NCI-H82 treated with DMSO at 0.1 percent for 48 hours (cell line): Measurements from ENCODE around the gene DCTPP1.
"Not testable (repeated sequence)": the region's sequence is repeated elsewhere in the genome, so short reads cannot be mapped to it uniquely, and the experiment has no call there.

Source experiments
- DNase-seq: peaks from one replicate; lab custom pipeline; 2025; ENCODE audit not compliant: unreplicated experiment; lab: John Stamatoyannopoulos, UW

The DCTPP1 gene

GRCh38 chr16:30429678-30430427 lies at the start of gene DCTPP1:
Gene DCTPP1, minus strand, starts transcription at chr16:30430030. Its CDS starts 50 bp downstream, at chr16:30429980.
- peak; percentile 99 for DNase-seq

- DNase-seq: no peak
These were observed 49.1 kb upstream of the DCTPP1 start for GRCh38 chr16:30478766-30479478.

GRCh38 chr16:30477773-30478172 lies 47.9 kb upstream of the DCTPP1 start:
- DNase-seq: not testable (repeated sequence)

- no peak for DNase-seq
These were observed 47.2 kb upstream of the DCTPP1 start for GRCh38 chr16:30476991-30477390.

GRCh38 chr16:30474684-30475083 lies 44.9 kb upstream of the DCTPP1 start:
- no peak for DNase-seq

- DNase-seq: no peak
These were observed 44.2 kb upstream of the DCTPP1 start for GRCh38 chr16:30474074-30474452.

- no peak for DNase-seq
These were observed 43.6 kb upstream of the DCTPP1 start for GRCh38 chr16:30473231-30474073.

- no peak for DNase-seq
These were observed 42.6 kb upstream of the DCTPP1 start, which contains the start of gene ITGAL for GRCh38 chr16:30472328-30472942. Gene ITGAL, plus strand, starts transcription at chr16:30472742. Its CDS starts 96 bp downstream, at chr16:30472838.

GRCh38 chr16:30470632-30470995 lies 40.8 kb upstream of the DCTPP1 start:
- DNase-seq: no peak

- no peak for DNase-seq
These were observed 40.3 kb upstream of the DCTPP1 start for GRCh38 chr16:30470170-30470512.

- no peak for DNase-seq
These were observed 34.2 kb upstream of the DCTPP1 start for GRCh38 chr16:30464078-30464477.

GRCh38 chr16:30461426-30461825 lies 31.6 kb upstream of the DCTPP1 start:
- DNase-seq: not testable (repeated sequence)

- no peak for DNase-seq
These were observed 29.6 kb upstream of the DCTPP1 start for GRCh38 chr16:30459456-30459855.

GRCh38 chr16:30458561-30459394 lies 28.9 kb upstream of the DCTPP1 start:
- no peak for DNase-seq

- no peak for DNase-seq
These were observed 28.1 kb upstream of the DCTPP1 start for GRCh38 chr16:30457743-30458560.

- no peak for DNase-seq
These were observed 27.4 kb upstream of the DCTPP1 start for GRCh38 chr16:30457256-30457655.

GRCh38 chr16:30456302-30456701 lies 26.5 kb upstream of the DCTPP1 start:
- no peak for DNase-seq

- not testable (repeated sequence) for DNase-seq
These were observed 23.1 kb upstream of the DCTPP1 start for GRCh38 chr16:30452709-30453580.

- DNase-seq: no peak
These were observed 19.2 kb upstream of the DCTPP1 start for GRCh38 chr16:30449116-30449435.
